ENCODE measurements around the gene ANGPTL5. TPM values are rescaled to one million over a fixed set of nuclear protein-coding genes. Genes with fewer than 3 reads are reported as not detected.

ANGPTL5 gene
- total RNA-seq, 1 donor from 2014 or later = 0.23 TPM

DNA sequence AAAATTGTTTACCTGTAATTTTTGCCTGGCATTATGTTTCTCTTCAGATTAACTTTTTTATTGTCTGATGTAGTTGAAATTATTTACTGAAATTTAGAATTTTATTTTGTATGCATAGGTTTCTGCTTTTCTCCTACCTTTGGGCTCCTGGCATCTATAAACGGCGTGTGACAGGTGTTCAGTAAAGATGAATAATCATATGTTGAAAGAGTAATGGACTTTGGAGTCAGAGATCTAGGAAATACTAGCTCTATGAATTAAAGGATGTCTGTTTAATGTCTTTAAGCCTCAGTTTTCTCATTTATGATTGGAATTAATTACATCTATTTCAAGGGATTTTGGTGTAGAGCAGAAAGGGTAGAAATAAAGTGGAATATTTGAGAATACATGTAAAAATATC lies 7.2 kb upstream of the ANGPTL5 start:
- H3K27me3 ChIP-seq = no peaks in the 10 kb centered on the region
- DNase-seq (no peak), ATAC-seq (no peak)
- no peak overlapping the region for H3K27ac ChIP-seq
- intact Hi-C loops (cut with DNase I) = no loop called here
- H3K4me1 ChIP-seq = no peaks in the 10 kb centered on the region
- no peaks in the 10 kb centered on the region for H3K9me3 ChIP-seq
- no peak overlapping the region for H3K4me3 ChIP-seq
- TF ChIP-seq, protein P1, sequence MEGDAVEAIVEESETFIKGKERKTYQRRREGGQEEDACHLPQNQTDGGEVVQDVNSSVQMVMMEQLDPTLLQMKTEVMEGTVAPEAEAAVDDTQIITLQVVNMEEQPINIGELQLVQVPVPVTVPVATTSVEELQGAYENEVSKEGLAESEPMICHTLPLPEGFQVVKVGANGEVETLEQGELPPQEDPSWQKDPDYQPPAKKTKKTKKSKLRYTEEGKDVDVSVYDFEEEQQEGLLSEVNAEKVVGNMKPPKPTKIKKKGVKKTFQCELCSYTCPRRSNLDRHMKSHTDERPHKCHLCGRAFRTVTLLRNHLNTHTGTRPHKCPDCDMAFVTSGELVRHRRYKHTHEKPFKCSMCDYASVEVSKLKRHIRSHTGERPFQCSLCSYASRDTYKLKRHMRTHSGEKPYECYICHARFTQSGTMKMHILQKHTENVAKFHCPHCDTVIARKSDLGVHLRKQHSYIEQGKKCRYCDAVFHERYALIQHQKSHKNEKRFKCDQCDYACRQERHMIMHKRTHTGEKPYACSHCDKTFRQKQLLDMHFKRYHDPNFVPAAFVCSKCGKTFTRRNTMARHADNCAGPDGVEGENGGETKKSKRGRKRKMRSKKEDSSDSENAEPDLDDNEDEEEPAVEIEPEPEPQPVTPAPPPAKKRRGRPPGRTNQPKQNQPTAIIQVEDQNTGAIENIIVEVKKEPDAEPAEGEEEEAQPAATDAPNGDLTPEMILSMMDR (IDR thresholded peaks at IDR 0.05) = no peak
- H3K36me3 ChIP-seq = no peaks in the 10 kb centered on the region

DNA sequence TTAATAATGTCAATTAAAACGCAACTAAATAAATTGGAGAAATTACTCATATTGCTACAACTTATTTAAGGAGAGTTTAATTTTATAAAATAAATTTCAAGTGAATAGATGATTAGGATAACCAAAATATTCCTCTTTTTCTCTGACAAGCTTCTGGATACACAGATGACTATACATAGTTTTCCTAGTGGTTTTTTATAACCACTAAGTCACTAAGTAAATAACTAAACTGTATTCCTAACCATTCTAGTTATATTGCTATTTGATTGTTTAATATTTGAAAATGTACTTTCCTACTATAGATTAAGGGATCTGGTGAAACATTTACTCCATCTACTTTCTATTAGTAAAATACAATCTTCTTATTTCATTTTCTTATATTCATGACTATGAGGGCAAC lies 4.7 kb upstream of the ANGPTL5 start:
- H3K9me3 ChIP-seq = no peaks in the 10 kb centered on the region
- no peak overlapping the region for H3K4me3 ChIP-seq
- no peak for DNase-seq
- H3K27ac ChIP-seq = no peak overlapping the region
- H3K27me3 ChIP-seq = no peaks in the 10 kb centered on the region
- H3K36me3 ChIP-seq = no peaks in the 10 kb centered on the region
- TF ChIP-seq, protein P1 (IDR thresholded peaks at IDR 0.05) = no peak
- ATAC-seq = no peak
- intact Hi-C loops (cut with DNase I) = no loop called here
- H3K4me1 ChIP-seq = no peaks in the 10 kb centered on the region

DNA sequence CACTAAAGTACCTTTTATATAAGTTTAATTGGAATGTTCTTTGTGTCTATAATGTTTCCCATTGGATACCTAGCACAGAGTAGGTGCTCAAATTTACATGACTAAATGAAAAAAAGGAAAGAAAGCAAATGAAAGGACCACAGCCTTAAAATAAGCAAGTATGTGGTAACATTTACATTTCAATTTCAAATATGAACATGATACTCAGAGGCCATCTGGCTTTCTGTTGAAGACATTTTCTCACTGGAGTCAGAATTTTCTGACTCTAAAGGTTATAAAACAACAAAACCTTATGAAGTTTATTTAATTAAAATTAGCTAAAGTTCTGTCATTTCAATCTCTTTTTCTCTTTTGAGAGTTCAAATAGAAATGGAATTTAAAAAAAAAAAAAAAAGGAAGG lies 904 bp upstream of the ANGPTL5 start:
- intact Hi-C loops (cut with DNase I) = no loop called here
- Histone ChIP-seq H3K36me3 (no peaks in the 10 kb centered on the region), H3K4me3 (no peak overlapping the region), H3K27me3 (no peaks in the 10 kb centered on the region), H3K4me1 (no peaks in the 10 kb centered on the region), H3K9me3 (no peaks in the 10 kb centered on the region), H3K27ac (no peak overlapping the region)
- TF ChIP-seq, protein P1 (IDR thresholded peaks at IDR 0.05) = no peak
- ATAC-seq (no peak), DNase-seq (no peak)

DNA sequence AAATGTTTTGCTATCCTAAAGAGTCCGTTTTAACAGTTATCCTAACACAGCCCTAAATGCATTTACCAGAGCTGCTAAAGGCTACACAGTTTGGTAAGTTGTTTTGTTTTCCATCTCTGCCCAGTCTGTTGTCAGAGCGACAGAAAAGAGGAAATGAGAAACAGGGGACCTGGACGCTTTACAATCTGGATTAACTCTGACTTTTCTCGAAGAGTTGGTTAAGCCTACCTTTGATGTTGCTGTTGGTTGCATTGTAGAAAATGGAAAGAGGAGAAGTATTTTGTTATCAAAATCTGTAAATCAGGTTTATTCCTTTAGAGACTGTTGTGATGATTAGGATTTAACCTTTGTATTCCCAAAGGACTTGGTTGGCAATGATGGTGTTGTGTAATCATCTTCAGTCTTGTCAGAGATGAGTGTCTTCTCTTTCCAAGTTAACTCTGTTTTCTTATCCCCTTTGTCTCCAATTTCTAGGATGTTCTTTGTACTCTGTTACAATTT lies 481 bp downstream of the ANGPTL5 start:
- no peaks in the 10 kb centered on the region for H3K27me3 ChIP-seq
- no peaks in the 10 kb centered on the region for H3K4me1 ChIP-seq
- H3K4me3 ChIP-seq = peak overlapping the region; percentile 77
- H3K36me3 ChIP-seq = no peaks in the 10 kb centered on the region
- DNase-seq = no peak
- intact Hi-C loops (cut with DNase I) = no loop called here
- H3K27ac ChIP-seq = peak overlapping the region; percentile 86
- TF ChIP-seq, protein P1 (IDR thresholded peaks at IDR 0.05) = no peak
- peak; percentile 31 for ATAC-seq
- no peaks in the 10 kb centered on the region for H3K9me3 ChIP-seq

DNA sequence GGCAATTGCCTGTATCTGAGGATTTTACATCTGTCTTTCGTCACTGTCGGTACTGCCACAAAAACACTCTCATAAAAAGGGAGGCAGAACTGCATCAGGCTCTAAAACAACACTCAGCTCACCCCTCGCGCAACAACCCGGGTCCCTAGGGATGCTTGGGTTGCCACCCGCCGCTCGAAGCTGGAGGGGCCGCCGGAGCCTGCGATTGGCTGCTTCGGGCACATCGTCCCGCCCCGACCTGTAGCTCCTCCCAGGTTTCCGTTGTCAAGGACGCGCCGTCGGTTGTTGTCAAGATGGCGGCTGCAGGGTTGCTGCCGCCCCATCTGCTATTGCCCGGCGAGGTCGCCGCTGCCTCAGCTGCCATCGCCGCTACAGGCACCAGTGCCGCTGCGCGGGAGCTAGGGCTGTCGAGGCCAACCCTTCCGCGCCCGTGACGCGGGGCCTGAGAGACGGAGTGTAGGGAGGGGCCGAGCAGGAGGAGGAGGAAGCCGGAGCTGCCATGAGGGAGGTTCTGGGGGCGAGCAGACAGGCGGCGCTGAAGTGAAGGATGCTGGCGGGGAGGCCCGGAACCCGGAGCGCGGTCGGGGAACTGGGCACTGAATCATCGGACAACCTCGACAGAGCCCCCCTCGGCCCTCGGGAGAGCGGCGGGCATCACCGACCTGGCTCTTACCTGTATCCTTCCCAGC lies 1.4 kb downstream of the ANGPTL5 start, which contains the start of gene CEP126:
Gene CEP126, plus strand, starts transcription at position 273 of the 689 bp plus-strand sequence. Its CDS starts 275 bp downstream, at position 548.
- ATAC-seq = peak; percentile 99
- intact Hi-C loops (cut with DNase I) = no loop called here
- peak; percentile 97 for DNase-seq
- Histone ChIP-seq H3K4me3 (peak within 1 kb of the TSS; percentile 77), H3K9me3 (no peaks in the 10 kb centered on the region), H3K27ac (peak within 1 kb of the TSS; percentile 86), H3K36me3 (no peaks in the 10 kb centered on the region), H3K4me1 (no peaks in the 10 kb centered on the region), H3K27me3 (no peaks in the 10 kb centered on the region)
- TF ChIP-seq, protein P1 (IDR thresholded peaks at IDR 0.05) = peak; percentile 37

All from upper lobe of right lung (tissue), 1 donor.